Hepatocyte (in vitro differentiated cells): ENCODE measurements around the gene DUSP14. TPM values are rescaled to one million over a fixed set of nuclear protein-coding genes. Genes with fewer than 3 reads are reported as not detected.

Experiments
- DNase-seq: peaks from one replicate; pipeline ENCODE4 v3.0.0-alpha.2; 2016; ENCODE audit warnings: low spot score
- H2AFZ ChIP-seq: fragments of 200-600 bp; sonication (generic); 2 replicates; pipeline ENCODE4 v1.6.0; 2016; ENCODE audit warnings: antibody characterized with exemption, mild to moderate bottlenecking
- H3K27ac ChIP-seq: fragments of 200-600 bp; sonication (generic); 2 replicates; pipeline ENCODE4 v1.5.1; 2016; ENCODE audit warnings: mild to moderate bottlenecking
- H3K27me3 ChIP-seq: fragments of 200-600 bp; sonication (generic); 2 replicates; pipeline ENCODE4 v1.6.1; 2016
- H3K36me3 ChIP-seq: fragments of 200-600 bp; sonication (generic); replicated peaks from 2 replicates; pipeline ENCODE4 v1.5.1; 2016; ENCODE audit warnings: low read depth; ENCODE audit not compliant: insufficient read depth
- H3K4me1 ChIP-seq: fragments of 200-600 bp; sonication (generic); 2 replicates; pipeline ENCODE4 v1.5.1; 2016; ENCODE audit warnings: mild to moderate bottlenecking, moderate library complexity; ENCODE audit not compliant: insufficient read depth
- H3K4me2 ChIP-seq: fragments of 200-600 bp; sonication (generic); 2 replicates; pipeline ENCODE4 v1.6.0; 2016
- H3K4me3 ChIP-seq: fragments of 200-600 bp; sonication (generic); 2 replicates; pipeline ENCODE4 v1.5.1; 2016; ENCODE audit warnings: mild to moderate bottlenecking
- H3K79me2 ChIP-seq: fragments of 200-600 bp; sonication (generic); 2 replicates; pipeline ENCODE4 v1.6.0; 2017; ENCODE audit warnings: mild to moderate bottlenecking
- H3K9me2 ChIP-seq: fragments of 200-600 bp; sonication (generic); replicated peaks from 2 replicates; pipeline ENCODE4 v1.6.0; 2017; ENCODE audit warnings: mild to moderate bottlenecking; ENCODE audit not compliant: insufficient read depth
- H3K9me3 ChIP-seq: fragments of 200-600 bp; sonication (generic); 2 replicates; pipeline ENCODE4 v1.5.1; 2016; ENCODE audit warnings: low read depth, mild to moderate bottlenecking
- H4K20me1 ChIP-seq: fragments of 200-600 bp; sonication (generic); 2 replicates; pipeline ENCODE4 v1.6.0; 2016; ENCODE audit warnings: mild to moderate bottlenecking; ENCODE audit not compliant: insufficient read depth, poor library complexity, severe bottlenecking
- CTCF ChIP-seq: fragments of 200-600 bp; sonication (generic); IDR thresholded peaks from 2 replicates; pipeline ENCODE4 v1.5.1; 2016; ENCODE audit warnings: antibody characterized with exemption, mild to moderate bottlenecking; ENCODE audit not compliant: poor library complexity
- EZH2 ChIP-seq: fragments of 200-600 bp; sonication (generic); IDR thresholded peaks from 2 replicates; pipeline ENCODE4 v1.6.1; 2016; ENCODE audit warnings: antibody characterized with exemption, mild to moderate bottlenecking, borderline replicate concordance
- EZH2phosphoT487 ChIP-seq: fragments of 200-600 bp; sonication (generic); IDR thresholded peaks from one replicate; pipeline ENCODE4 v1.6.1; 2018; ENCODE audit warnings: antibody characterized with exemption, mild to moderate bottlenecking, low read depth, moderate library complexity; ENCODE audit not compliant: unreplicated experiment, severe bottlenecking
- WGBS: methylation state at CpG from one replicate; pipeline ENCODE4 v1.1.6; 2016; ENCODE audit warnings: low lambda C conversion rate; ENCODE audit errors: missing lambda C conversion rate; 5-methylcytosine and 5-hydroxymethylcytosine counted together
- polyA plus RNA-seq: library from polyadenylated mRNA; unstranded; fragments of >200 nt; fragmentation: Nextera tagmentation; extraction: Ambion mirVana; gene quantifications from 2 replicates; pipeline ENCODE4 v1.2.1, GENCODE V29; 2016
- total RNA-seq: library from RNA; depleted of rRNA; stranded (reverse); fragments of >200 nt; gene quantifications from 2 replicates; pipeline ENCODE4 v1.2.3, GENCODE V29; 2014

The DUSP14 gene
- total and polyA plus RNA-seq, 2 experiments from 2014 or later = 28.8 to 33.3 TPM

GRCh38 chr17:37488607-37489196, 989 bp upstream of the DUSP14 start:
- peak overlapping the region; percentile 99 for H3K4me2 ChIP-seq

GRCh38 chr17:37490022-37490587, 414 bp downstream of the DUSP14 start:
- 1% methylated on average over 30 of the region's 56 CpGs for WGBS
- H3K4me3 ChIP-seq = peak overlapping the region; percentile 79
- peak; percentile 89 for DNase-seq
- peaks cover 39% of the 10 kb centered on the region for H3K79me2 ChIP-seq
- peak overlapping the region; percentile 45 for H2AFZ ChIP-seq
- no peaks in the 10 kb centered on the region for H3K9me2 ChIP-seq
- no peaks in the 10 kb centered on the region for H3K27me3 ChIP-seq
- peaks cover 26% of the 10 kb centered on the region for H3K4me1 ChIP-seq
- H3K4me2 ChIP-seq = peak overlapping the region; percentile 93
- no peaks in the 10 kb centered on the region for H3K36me3 ChIP-seq
- H3K9me3 ChIP-seq = no peaks in the 10 kb centered on the region
- no peaks in the 10 kb centered on the region for H4K20me1 ChIP-seq
- H3K27ac ChIP-seq = peak overlapping the region; percentile 82
- TF ChIP-seq CTCF (peak; percentile 38), EZH2phosphoT487 (no peak)

More at GRCh38 chr17:37488607-37489196, 989 bp upstream of the DUSP14 start:
- no peak for TF ChIP-seq EZH2phosphoT487
- no peak for TF ChIP-seq EZH2
- no peak for TF ChIP-seq CTCF
- Histone ChIP-seq H3K79me2 (peaks cover 26% of the 10 kb centered on the region), H3K27me3 (no peaks in the 10 kb centered on the region), H3K27ac (peak overlapping the region; percentile 87), H3K9me3 (no peaks in the 10 kb centered on the region), H2AFZ (peak overlapping the region; percentile 92), H3K36me3 (no peaks in the 10 kb centered on the region), H4K20me1 (no peaks in the 10 kb centered on the region), H3K4me1 (peaks cover 29% of the 10 kb centered on the region), H3K9me2 (no peaks in the 10 kb centered on the region), H3K4me3 (peak overlapping the region; percentile 75)
- DNase-seq = peak; percentile 91
- 6% methylated on average over 25 of the region's 25 CpGs for WGBS

GRCh38 chr17:37490638-37491614, 1.2 kb downstream of the DUSP14 start:
- H3K27ac ChIP-seq = peak overlapping the region; percentile 82
- peak overlapping the region; percentile 79 for H3K4me3 ChIP-seq
- peaks cover 47% of the 10 kb centered on the region for H3K79me2 ChIP-seq
- peaks cover 26% of the 10 kb centered on the region for H3K4me1 ChIP-seq
- peak; percentile 78 for DNase-seq
- H3K36me3 ChIP-seq = no peaks in the 10 kb centered on the region
- no peaks in the 10 kb centered on the region for H3K27me3 ChIP-seq
- H3K4me2 ChIP-seq = peak overlapping the region; percentile 93
- no peak for TF ChIP-seq EZH2phosphoT487
- TF ChIP-seq CTCF = no peak
- H3K9me3 ChIP-seq = no peaks in the 10 kb centered on the region
- peak overlapping the region; percentile 45 for H2AFZ ChIP-seq
- WGBS = 20% methylated on average over 24 of the region's 24 CpGs
- no peaks in the 10 kb centered on the region for H4K20me1 ChIP-seq
- no peaks in the 10 kb centered on the region for H3K9me2 ChIP-seq
